ENCODE measurements around the gene ANKS4B. TPM values are rescaled to one million over a fixed set of nuclear protein-coding genes. Genes with fewer than 3 reads are reported as not detected.

The ANKS4B gene
- total RNA-seq, 1 donor from 2014 or later = 5.2 TPM

Other genes starting within 250 kb of the ANKS4B start
- gene DNAH3, start 82.9 kb upstream of the ANKS4B start, total RNA-seq (ENCODE audit: low replicate concordance) = 0.24 TPM in 1 of 2 replicates, not detected in the other
- 22.8 and 37.4 TPM in 2 replicates for gene LDAF1, start 75.0 kb upstream of the ANKS4B start, total RNA-seq (ENCODE audit: low replicate concordance)
- gene ZP2, start 22.1 kb upstream of the ANKS4B start, total RNA-seq (ENCODE audit: low replicate concordance) = not detected in 2 replicates
- 3.7 and 9.4 TPM in 2 replicates for gene CRYM, start 44.6 kb downstream of the ANKS4B start, total RNA-seq (ENCODE audit: low replicate concordance)